Measurements from ENCODE around the gene AHCTF1. TPM values are rescaled to one million over a fixed set of nuclear protein-coding genes. Genes with fewer than 3 reads are reported as not detected.
A peak's percentile ranks its signal among the peaks of the same experiment; 100 is the strongest.
"Not testable (repeated sequence)": the region's sequence is repeated elsewhere in the genome, so short reads cannot be mapped to it uniquely, and the experiment has no call there.

AHCTF1 gene
- total and polyA plus RNA-seq, 9 of the 15 experiments (the other 6 are each of a cell fraction or from before 2014, with no cell fraction given) = 9.4 to 102 (median 47.6) TPM

GRCh38 chr1:246820666-246821065 lies 111.1 kb downstream of the AHCTF1 start (continued):
- TF ChIP-seq THRB (CRISPR knock-in tag; conservative IDR thresholded peaks at IDR 0.05) (no peak), RCOR1 (IDR thresholded peaks at IDR 0.05; ENCODE audit: borderline replicate concordance in 1 of 2, low read depth in 2 of 2, low read length in 2 of 2) (no peak)

GRCh38 chr1:246817778-246818177 lies 114.0 kb downstream of the AHCTF1 start:
- FAIRE-seq (peak; percentile 84), DNase-seq (ENCODE audit: extremely low read depth in 1 of 4, low spot score in 3 of 4) (peak in 2 of 4 experiments; percentile 61 to 63)
- intact Hi-C loops (cut with micrococcal nuclease); H3K9ac ChIP-seq (ENCODE audit: insufficient read depth in 1 of 2, low read depth in 2 of 2, low read length in 2 of 2); H3K9me1 ChIP-seq (ENCODE audit: control insufficient read depth, insufficient read depth, low read length); H2AFZ ChIP-seq (ENCODE audit: low read depth, low read length); H3K4me2 ChIP-seq (ENCODE audit: insufficient read depth, low read length); H3K4me1 ChIP-seq (replicated peaks in 1 of 2; ENCODE audit: control insufficient read depth in 2 of 2, insufficient read depth in 2 of 2, low read length in 2 of 2); H3K27ac ChIP-seq (ENCODE audit: extremely low read depth, low read depth, low read length); ATAC-seq; POLR2A ChIA-PET; H3K36me3 ChIP-seq (ENCODE audit: control insufficient read depth, insufficient read depth, low read length); in situ Hi-C loops (cut with MboI); H3K79me2 ChIP-seq (ENCODE audit: control insufficient read depth, insufficient read depth, low read length); BruUV-seq (replicated peaks); H3K9me3 ChIP-seq (replicated peaks; ENCODE audit: control insufficient read depth, insufficient read depth, low read depth, low read length); H4K20me1 ChIP-seq (replicated peaks; ENCODE audit: control insufficient read depth, insufficient read depth, low read length); H3K4me3 ChIP-seq: not testable (repeated sequence)
- 1% methylated on average over 3 of the region's 9 CpGs for WGBS (ENCODE audit: insufficient coverage, low coverage, missing lambda C conversion rate)
- CTCF ChIA-PET (ENCODE audit: low intra/inter-chr PET ratio) = interaction anchor here (0.5 kb wide), 1 partner anchor 401 kb away, joined by 4 read pairs; no protein-coding TSS in a partner anchor
- peaks cover 27 to 31% of the 10 kb centered on the region in 2 experiments; a peak in 4 of 5 replicates for H3K27me3 ChIP-seq (ENCODE audit: control insufficient read depth in 2 of 2, insufficient read depth in 2 of 2, low read length in 2 of 2)

Data from K562 (cell line).